Thyroid gland (tissue), 4 donors: ENCODE measurements around the gene CDC45.
"Not testable (repeated sequence)": the region's sequence is repeated elsewhere in the genome, so short reads cannot be mapped to it uniquely, and the experiment has no call there.

Source experiments
- CTCF ChIP-seq, 6 experiments: fragments of 200-600 bp in 3 of 6; fragments of 450-650 bp in 3 of 6; sonication (generic) in 3 of 6; IDR thresholded peaks; one replicate each; pipeline ENCODE4 v1.5.1; 2016 to 2019; ENCODE audit warnings: antibody characterized with exemption in 6 of 6, mild to moderate bottlenecking in 2 of 6, inconsistent platforms in 1 of 6, moderate library complexity in 1 of 6
- POLR2A ChIP-seq, 2 donors: fragments of 450-650 bp; IDR thresholded peaks; one replicate each; pipeline ENCODE4 v1.6.1; 2017; ENCODE audit warnings: antibody characterized with exemption in 2 of 2, mild to moderate bottlenecking in 2 of 2, moderate library complexity in 1 of 2

- not testable (repeated sequence) for TF ChIP-seq CTCF, POLR2A (IDR thresholded peaks at IDR 0.05)
Measured at GRCh38 chr22:19436444-19437161, 43.1 kb upstream of the CDC45 start.
